Stimulated activated CD4-positive, alpha-beta T cell treated with anti-CD3 and anti-CD28 coated beads, Interleukin-2, amount 100 ng/mL, for 24 hours (primary cell): Measurements from ENCODE around the gene DPP10.
"Not testable (repeated sequence)": the region's sequence is repeated elsewhere in the genome, so short reads cannot be mapped to it uniquely, and the experiment has no call there.

Experiments
- DNase-seq, 2 donors: peaks; one replicate each; pipeline ENCODE4 v3.0.0-alpha.2; 2020

DPP10 gene

GRCh38 chr2:115022013-115022412 lies 579.6 kb downstream of the DPP10 start:
- DNase-seq: not testable (repeated sequence)

GRCh38 chr2:115034801-115035200 lies 592.4 kb downstream of the DPP10 start:
- DNase-seq: no peak

GRCh38 chr2:115036818-115037217 lies 594.4 kb downstream of the DPP10 start:
- no peak for DNase-seq

GRCh38 chr2:115057473-115057872 lies 615.0 kb downstream of the DPP10 start:
- no peak for DNase-seq

GRCh38 chr2:115070002-115070401 lies 627.6 kb downstream of the DPP10 start:
- no peak for DNase-seq

- no peak for DNase-seq
Observed at GRCh38 chr2:115071534-115071933, 629.1 kb downstream of the DPP10 start.

- DNase-seq: no peak
Observed at GRCh38 chr2:115075800-115076199, 633.4 kb downstream of the DPP10 start.

GRCh38 chr2:115077626-115078025 lies 635.2 kb downstream of the DPP10 start:
- DNase-seq: no peak

- DNase-seq: no peak
Observed at GRCh38 chr2:115083225-115083624, 640.8 kb downstream of the DPP10 start.

GRCh38 chr2:115083711-115084110 lies 641.3 kb downstream of the DPP10 start:
- DNase-seq: no peak

GRCh38 chr2:115084446-115084845 lies 642.0 kb downstream of the DPP10 start:
- DNase-seq: no peak

- DNase-seq: not testable (repeated sequence)
Observed at GRCh38 chr2:115086051-115086620, 643.7 kb downstream of the DPP10 start.

GRCh38 chr2:115094441-115094840 lies 652.0 kb downstream of the DPP10 start:
- DNase-seq: no peak

- DNase-seq: no peak
Observed at GRCh38 chr2:115105966-115106365, 663.5 kb downstream of the DPP10 start.

- no peak for DNase-seq
Observed at GRCh38 chr2:115115135-115115534, 672.7 kb downstream of the DPP10 start.

GRCh38 chr2:115118306-115118705 lies 675.9 kb downstream of the DPP10 start:
- DNase-seq: no peak

- DNase-seq: no peak
Observed at GRCh38 chr2:115119086-115119485, 676.6 kb downstream of the DPP10 start.

GRCh38 chr2:115122701-115123100 lies 680.3 kb downstream of the DPP10 start:
- no peak for DNase-seq

- no peak for DNase-seq
Observed at GRCh38 chr2:115124817-115125216, 682.4 kb downstream of the DPP10 start.

GRCh38 chr2:115129536-115129935 lies 687.1 kb downstream of the DPP10 start:
- DNase-seq: no peak

GRCh38 chr2:115160531-115161080 lies 718.2 kb downstream of the DPP10 start:
- DNase-seq: no peak

- DNase-seq: no peak
Observed at GRCh38 chr2:115161081-115161770, 718.8 kb downstream of the DPP10 start.

GRCh38 chr2:115161771-115162493 lies 719.5 kb downstream of the DPP10 start:
- DNase-seq: no peak
